Measurements from ENCODE around the gene SERPINA9. TPM values are rescaled to one million over a fixed set of nuclear protein-coding genes. Genes with fewer than 3 reads are reported as not detected.

SERPINA9 gene
- total RNA-seq, 1 donor from 2014 or later = not detected

DNA sequence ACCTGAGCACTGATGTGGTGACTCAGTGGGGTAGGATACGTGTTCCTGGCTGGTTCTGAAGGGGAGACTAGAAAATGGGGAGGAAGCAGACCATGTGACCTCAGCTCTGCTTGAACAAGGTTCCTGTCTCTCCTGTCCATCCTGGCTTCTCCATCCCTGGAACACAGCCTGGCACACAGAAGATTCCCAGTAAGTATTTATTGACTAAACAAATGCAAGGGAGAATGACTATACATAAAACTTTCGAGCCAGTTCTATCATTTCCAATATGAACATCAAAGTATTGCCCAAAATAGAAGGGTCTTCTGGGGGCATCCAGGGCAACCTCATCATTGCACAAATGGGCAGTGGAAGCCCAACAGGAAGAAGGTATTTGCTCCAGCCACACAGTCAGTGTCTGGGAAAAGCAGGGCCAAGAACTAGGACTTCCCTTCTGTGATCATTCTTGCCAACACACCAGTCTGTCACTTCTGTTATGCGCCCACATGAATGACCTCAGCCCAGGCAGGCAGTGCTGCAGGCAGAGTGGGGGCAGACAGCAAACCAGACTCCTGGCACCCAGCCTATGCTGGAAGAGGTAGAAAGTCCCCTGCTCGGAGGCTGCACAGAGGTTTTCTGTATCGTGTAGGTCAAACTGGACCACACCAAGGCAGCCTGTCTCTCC lies 5.6 kb upstream of the SERPINA9 start:
- peak; percentile 23 for DNase-seq (ENCODE audit: low read depth)
- TF ChIP-seq, protein P1, sequence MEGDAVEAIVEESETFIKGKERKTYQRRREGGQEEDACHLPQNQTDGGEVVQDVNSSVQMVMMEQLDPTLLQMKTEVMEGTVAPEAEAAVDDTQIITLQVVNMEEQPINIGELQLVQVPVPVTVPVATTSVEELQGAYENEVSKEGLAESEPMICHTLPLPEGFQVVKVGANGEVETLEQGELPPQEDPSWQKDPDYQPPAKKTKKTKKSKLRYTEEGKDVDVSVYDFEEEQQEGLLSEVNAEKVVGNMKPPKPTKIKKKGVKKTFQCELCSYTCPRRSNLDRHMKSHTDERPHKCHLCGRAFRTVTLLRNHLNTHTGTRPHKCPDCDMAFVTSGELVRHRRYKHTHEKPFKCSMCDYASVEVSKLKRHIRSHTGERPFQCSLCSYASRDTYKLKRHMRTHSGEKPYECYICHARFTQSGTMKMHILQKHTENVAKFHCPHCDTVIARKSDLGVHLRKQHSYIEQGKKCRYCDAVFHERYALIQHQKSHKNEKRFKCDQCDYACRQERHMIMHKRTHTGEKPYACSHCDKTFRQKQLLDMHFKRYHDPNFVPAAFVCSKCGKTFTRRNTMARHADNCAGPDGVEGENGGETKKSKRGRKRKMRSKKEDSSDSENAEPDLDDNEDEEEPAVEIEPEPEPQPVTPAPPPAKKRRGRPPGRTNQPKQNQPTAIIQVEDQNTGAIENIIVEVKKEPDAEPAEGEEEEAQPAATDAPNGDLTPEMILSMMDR (conservative IDR thresholded peaks at IDR 0.05; ENCODE audit: low read depth, low read length) = no peak
- no peak overlapping the region for H3K4me3 ChIP-seq (ENCODE audit: low read depth, low read length)

DNA sequence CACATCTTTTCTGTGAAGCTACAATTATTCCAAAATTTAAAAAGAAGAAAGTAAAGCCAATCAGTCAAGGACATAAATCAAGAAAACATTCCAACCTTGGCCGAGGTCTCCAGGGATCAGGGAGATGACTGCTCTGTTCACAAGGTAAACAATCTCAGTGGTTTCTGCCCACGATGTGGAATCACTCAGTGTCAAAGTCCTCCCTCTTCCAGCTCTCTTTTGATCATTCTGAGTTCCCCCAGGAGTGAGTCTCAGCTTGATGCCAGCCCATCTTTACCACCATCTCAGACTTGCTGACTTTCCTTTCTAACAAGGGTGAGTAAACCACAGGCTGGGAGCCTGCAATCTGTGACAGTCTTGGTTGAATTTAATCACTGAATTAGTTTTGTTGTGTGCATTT lies 4.8 kb upstream of the SERPINA9 start:
- DNase-seq (ENCODE audit: low read depth) = no peak
- no peak overlapping the region for H3K4me3 ChIP-seq (ENCODE audit: low read depth, low read length)
- TF ChIP-seq, protein P1 (conservative IDR thresholded peaks at IDR 0.05; ENCODE audit: low read depth, low read length) = no peak

DNA sequence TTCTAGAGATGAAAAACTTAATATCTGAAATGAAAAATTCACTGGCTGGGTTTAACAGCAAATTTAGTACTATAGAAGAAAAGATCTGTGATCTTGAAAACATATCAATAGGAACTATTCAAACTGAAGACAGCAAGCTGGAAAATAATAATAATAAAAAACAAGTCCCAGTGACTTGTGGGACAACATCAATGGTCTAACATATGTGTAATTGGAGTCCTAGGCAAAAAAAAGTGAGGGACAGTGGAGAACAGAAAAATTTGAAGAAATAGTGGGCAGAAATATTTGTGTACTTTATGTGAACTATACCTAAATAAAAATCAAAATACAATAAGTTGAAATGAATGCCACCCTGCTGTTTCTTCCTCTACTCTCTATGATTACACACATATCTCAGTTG lies 2.4 kb upstream of the SERPINA9 start:
- no peak for DNase-seq (ENCODE audit: low read depth)
- TF ChIP-seq, protein P1 (conservative IDR thresholded peaks at IDR 0.05; ENCODE audit: low read depth, low read length) = no peak
- no peak overlapping the region for H3K4me3 ChIP-seq (ENCODE audit: low read depth, low read length)

DNA sequence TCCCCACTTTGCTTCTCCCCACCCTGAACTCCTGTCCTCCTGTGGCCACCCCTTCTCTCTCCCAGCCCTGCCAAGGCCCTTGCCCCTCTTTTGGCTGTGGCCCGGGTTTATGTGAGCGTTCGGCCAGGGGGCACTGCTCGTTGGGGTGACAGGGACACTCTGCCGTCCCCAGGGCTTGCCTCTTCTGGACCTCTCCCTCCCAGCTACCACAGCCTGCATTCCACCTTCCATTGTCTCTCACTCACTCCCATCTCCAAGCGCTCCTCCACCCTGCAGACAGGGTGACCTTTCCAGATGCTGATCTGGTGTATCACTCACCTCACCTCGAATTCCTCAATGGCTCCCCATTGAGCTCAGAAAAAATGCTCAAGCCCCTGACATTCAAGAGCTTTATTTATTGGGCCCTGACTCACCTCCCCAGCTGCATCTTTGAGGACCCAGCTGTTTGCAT lies 1.4 kb downstream of the SERPINA9 start:
- no peak overlapping the region for H3K4me3 ChIP-seq (ENCODE audit: low read depth, low read length)
- no peak for DNase-seq (ENCODE audit: low read depth)
- TF ChIP-seq, protein P1 (conservative IDR thresholded peaks at IDR 0.05; ENCODE audit: low read depth, low read length) = no peak

DNA sequence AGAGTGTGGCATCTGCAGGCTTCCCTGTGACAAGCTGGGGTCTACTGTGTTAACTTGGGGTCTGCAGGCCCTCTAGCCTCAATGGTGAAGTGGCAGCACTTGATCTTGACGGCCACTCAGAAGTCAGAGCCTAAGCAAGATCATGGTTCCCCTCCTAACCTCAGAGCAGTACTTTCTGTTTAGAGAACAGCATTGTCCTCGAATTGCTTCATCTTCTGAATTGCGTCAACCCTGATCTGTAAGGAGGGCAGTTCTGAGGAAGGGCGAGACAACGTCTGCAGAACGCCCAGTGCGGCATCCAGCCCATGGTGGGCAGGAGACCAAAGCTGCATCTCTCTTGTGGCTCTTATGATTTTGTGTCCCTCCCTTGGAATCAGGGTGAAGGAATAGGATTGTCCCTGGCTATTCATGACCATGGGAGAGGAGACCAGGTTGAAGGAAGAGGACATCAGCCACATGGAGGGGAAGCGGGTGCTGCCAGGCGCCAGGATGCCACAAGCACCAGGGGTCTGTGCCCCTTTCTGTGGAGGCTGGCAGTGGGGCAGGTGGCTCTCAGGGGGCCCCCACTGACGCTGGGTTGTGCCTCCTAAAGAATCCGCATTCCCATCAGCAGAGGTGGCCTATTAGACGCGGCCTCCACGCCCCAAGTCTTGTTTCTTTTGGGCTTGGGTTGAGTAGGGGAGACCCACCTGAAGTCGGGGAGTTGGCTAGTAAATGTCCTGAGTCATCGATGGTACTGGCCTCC lies 2.2 kb downstream of the SERPINA9 start:
- TF ChIP-seq, protein P1 (conservative IDR thresholded peaks at IDR 0.05; ENCODE audit: low read depth, low read length) = no peak
- no peak overlapping the region for H3K4me3 ChIP-seq (ENCODE audit: low read depth, low read length)
- no peak for DNase-seq (ENCODE audit: low read depth)

DNA sequence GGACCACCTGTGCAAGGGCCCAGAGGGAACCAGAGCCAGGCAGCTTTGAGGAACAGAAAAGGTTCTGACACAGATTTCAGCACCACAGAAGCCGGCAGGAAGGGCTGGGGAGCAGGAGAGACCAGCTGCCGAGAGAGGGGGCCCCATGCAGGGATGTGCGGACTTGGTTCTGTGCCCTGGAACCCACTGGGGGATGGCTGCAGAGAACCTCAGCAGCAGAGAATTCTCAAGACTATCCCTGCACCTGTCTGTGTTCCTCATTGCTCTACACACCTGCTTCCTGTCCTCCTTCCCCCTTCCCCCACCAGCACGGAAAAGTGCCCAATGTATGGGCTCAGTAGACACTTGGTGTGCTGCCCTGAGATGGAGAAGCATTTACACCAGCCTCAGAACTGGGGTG lies 3.2 kb downstream of the SERPINA9 start:
- TF ChIP-seq, protein P1 (conservative IDR thresholded peaks at IDR 0.05; ENCODE audit: low read depth, low read length) = no peak
- no peak overlapping the region for H3K4me3 ChIP-seq (ENCODE audit: low read depth, low read length)
- no peak for DNase-seq (ENCODE audit: low read depth)

All from epithelial cell of proximal tubule (primary cell).